ENCODE measurements around the gene NSL1.

NSL1 gene

DNA sequence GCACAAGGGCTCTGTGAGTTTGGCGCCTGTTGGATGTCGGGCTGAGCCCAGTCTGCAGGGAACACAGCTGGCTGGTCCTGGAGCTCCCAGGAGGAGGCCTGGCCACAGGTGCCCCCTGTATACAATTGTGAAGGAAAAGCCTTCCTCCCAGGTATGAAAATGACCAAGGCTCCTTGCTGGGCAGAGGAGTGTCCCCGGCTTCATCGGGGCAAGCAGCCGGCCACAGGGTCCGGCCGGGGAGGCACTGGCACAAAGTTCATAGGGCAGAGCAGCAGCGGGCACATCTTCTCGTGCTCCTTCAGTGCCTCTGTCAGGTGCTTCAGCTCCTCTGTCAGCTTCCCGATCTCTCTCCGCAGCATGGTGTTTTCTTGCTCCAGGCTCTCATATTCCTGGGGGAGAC lies 105.0 kb downstream of the NSL1 start:
- TF ChIP-seq CTCF (IDR thresholded peaks at IDR 0.05; ENCODE audit: insufficient read depth, low read depth, low read length, missing control alignments), result no peak
- no peak for DNase-seq (ENCODE audit: low read depth)
- H3K4me3 ChIP-seq (ENCODE audit: low read depth, low read length), result no peak overlapping the region

- DNase-seq (ENCODE audit: low read depth), result no peak
- TF ChIP-seq CTCF (IDR thresholded peaks at IDR 0.05; ENCODE audit: insufficient read depth, low read depth, low read length, missing control alignments), result no peak
- H3K4me3 ChIP-seq (ENCODE audit: low read depth, low read length), result no peak overlapping the region
Measured at GRCh38 chr1:212686069-212686468, 105.5 kb downstream of the NSL1 start.

DNA sequence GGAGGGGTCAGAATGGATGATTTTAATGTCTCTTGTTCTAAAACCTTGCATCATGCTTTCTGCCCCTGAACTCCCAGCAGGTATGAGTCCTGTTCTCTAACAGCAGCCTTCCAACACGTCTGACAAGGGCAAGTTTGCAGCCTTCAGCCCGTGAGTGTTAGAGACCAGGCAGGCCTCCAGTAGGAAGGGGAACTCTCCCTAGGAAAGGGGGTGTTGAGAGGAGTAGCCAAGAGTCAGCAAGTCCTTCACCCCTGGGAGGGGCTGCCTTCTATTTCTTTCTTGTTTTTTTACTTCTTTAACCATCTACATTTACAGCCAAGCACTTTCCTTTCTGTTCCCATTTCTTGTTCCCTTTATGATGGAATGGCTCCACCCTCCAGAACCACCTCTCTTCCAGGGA lies 106.1 kb downstream of the NSL1 start:
- TF ChIP-seq CTCF (IDR thresholded peaks at IDR 0.05; ENCODE audit: insufficient read depth, low read depth, low read length, missing control alignments), result no peak
- no peak for DNase-seq (ENCODE audit: low read depth)
- H3K4me3 ChIP-seq (ENCODE audit: low read depth, low read length), result no peak overlapping the region

GRCh38 chr1:212684521-212685090 lies 107.0 kb downstream of the NSL1 start:
- no peak overlapping the region for H3K4me3 ChIP-seq (ENCODE audit: low read depth, low read length)
- no peak for DNase-seq (ENCODE audit: low read depth)
- TF ChIP-seq CTCF (IDR thresholded peaks at IDR 0.05; ENCODE audit: insufficient read depth, low read depth, low read length, missing control alignments), result no peak

- no peak for TF ChIP-seq CTCF (IDR thresholded peaks at IDR 0.05; ENCODE audit: insufficient read depth, low read depth, low read length, missing control alignments)
- DNase-seq (ENCODE audit: low read depth), result no peak
- H3K4me3 ChIP-seq (ENCODE audit: low read depth, low read length), result no peak overlapping the region
Measured at GRCh38 chr1:212684076-212684475, 107.5 kb downstream of the NSL1 start.

- peak overlapping the region; percentile 36 for H3K4me3 ChIP-seq (ENCODE audit: low read depth, low read length)
- DNase-seq (ENCODE audit: low read depth), result peak; percentile 93
- TF ChIP-seq CTCF (IDR thresholded peaks at IDR 0.05; ENCODE audit: insufficient read depth, low read depth, low read length, missing control alignments), result no peak
Measured at GRCh38 chr1:212683357-212683722, 108.2 kb downstream of the NSL1 start.

DNA sequence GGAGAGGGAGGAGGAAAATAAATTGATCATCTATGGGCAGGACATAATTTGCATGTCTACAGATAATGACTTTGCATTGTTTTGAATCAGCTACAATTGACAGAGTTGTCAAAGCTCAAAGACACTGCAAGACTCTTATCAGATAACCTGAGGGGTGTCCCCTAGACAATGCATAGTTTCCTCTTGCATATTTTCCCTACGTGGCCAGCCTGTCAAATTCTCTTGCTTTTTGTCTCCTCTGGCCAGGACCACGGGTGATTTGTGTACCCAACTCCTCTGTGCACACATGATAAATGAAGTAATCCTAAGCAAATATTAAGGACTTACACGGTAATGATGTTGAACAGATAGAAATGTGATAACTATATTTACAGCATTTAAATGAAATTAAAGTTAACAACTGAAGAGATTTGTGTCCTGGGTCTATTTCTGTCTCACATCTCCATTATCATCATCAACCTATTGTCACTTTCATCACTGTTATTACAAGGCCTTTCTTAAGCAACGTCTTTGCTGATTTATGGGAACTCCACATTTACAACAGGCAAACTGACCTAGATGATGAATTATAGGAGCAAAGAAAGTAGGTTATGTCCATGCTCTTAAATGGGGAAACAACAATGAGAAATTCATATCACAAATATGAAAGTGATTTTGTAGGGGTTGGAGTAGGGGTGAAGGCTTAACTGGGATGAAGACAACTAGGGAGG lies 110.7 kb downstream of the NSL1 start:
- no peak overlapping the region for H3K4me3 ChIP-seq (ENCODE audit: low read depth, low read length)
- no peak for DNase-seq (ENCODE audit: low read depth)
- no peak for TF ChIP-seq CTCF (IDR thresholded peaks at IDR 0.05; ENCODE audit: insufficient read depth, low read depth, low read length, missing control alignments)

Measured in GM12865 (cell line).